Pons (tissue), 1 donor: ENCODE results near the gene SOX1.

ENCODE experiments used
- DNase-seq: peaks from one replicate; pipeline ENCODE4 v3.0.0-alpha.2; 2016; ENCODE audit warnings: low spot score

The SOX1 gene

GRCh38 chr13:112058941-112059340 is 8.0 kb upstream of the SOX1 start:
- no peak for DNase-seq

DNA sequence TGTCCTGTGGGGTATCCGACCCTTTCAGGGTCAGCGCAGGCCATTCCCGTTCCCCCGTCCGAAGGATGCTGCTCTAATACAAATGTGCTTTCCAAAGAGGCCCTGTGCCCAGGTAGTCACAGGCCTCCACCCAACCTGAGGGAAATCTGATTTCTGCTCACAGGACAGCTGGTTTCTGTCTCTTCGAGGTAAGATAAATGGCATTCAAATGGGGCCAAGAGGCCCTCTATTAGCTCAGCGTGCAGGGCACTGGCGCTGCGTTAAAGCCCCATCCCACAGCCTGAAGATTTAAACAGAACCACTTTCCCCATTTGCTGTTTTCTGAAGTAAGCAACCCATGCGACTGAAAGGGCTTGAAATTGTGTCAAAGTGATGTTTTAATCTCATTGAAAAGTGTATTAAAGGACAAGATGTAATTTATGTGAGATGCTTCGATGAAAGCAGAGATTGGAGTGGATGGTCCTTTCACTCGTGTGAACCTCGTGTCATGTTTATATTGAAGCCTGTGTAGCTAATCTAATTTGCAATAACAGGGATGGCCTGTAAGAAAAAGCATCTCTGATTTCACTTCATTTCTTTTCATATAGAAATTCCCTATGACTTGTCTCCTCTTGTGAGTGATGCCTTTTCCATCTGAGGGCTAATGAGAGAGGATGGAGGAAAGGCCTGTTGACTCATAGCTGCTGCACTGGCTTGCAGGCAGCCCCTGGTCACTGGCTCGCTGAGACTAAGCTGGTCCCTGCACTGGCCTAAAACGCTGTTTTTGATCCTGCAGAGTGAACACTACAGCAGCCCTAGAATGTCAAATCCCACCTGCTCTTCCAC is 7.3 kb upstream of the SOX1 start:
- no peak for DNase-seq

DNA sequence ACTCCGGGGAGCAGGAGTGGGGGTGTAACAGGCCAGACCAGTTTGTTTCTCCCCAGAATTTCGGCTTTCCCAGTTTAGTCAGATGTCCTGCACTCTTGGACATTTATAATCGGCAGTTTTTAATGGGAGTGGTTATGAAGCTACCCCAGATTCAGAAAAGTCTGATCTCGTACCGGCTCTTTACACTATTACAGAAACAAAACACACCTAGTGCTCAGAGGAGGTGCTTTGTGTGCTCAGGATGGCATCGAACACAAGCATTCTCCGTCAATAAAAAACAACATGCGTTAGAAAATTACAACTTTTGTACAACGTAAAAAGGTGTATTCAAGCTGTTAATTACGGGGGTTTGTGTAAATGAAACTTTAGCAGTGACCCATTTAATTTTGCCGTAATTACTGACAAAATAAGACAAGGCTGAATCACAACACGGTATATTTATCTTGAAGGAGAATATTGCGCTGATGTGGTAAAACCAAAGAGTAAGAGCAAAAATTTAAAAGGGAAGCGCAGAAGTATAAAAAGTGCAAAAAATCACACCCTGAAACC is 6.6 kb upstream of the SOX1 start:
- DNase-seq = no peak

- no peak for DNase-seq
Observed at GRCh38 chr13:112060899-112061366, 6.0 kb upstream of the SOX1 start.

DNA sequence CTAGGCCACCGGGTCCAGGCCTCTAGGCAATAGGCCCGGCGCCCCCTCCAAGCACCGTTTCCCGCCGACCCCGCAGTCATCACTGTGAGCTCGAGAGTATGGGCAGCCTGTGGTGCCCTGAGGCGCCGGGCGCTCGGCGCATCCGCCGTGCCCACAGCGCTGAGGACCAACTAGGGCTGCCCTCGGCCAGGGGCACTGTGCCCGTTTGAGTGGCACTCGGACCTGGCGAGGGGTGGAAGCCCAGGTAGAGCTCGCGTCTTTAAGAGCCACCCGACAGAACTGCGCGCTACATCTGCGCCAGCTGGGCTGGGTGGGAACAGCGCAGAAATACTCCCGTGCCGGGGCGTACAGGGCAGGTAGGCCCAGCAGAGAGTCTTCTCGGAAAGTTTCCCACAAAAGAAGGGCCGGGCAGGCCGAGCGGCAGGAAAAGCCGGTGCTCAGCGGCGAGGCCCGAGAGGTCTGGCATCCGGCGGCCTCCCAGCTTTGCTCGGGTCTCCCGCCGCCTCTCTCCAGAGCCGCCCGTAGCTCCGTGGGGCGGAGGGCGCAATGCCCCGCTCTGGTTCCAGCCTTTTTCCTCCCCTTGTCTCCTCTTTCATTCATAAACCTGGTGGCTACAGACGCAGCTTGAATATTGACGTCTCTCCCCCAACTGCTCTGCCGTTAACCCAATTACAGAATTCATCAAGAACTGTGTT is 5.4 kb upstream of the SOX1 start:
- DNase-seq = no peak

GRCh38 chr13:112062072-112062567 is 4.8 kb upstream of the SOX1 start:
- no peak for DNase-seq

DNA sequence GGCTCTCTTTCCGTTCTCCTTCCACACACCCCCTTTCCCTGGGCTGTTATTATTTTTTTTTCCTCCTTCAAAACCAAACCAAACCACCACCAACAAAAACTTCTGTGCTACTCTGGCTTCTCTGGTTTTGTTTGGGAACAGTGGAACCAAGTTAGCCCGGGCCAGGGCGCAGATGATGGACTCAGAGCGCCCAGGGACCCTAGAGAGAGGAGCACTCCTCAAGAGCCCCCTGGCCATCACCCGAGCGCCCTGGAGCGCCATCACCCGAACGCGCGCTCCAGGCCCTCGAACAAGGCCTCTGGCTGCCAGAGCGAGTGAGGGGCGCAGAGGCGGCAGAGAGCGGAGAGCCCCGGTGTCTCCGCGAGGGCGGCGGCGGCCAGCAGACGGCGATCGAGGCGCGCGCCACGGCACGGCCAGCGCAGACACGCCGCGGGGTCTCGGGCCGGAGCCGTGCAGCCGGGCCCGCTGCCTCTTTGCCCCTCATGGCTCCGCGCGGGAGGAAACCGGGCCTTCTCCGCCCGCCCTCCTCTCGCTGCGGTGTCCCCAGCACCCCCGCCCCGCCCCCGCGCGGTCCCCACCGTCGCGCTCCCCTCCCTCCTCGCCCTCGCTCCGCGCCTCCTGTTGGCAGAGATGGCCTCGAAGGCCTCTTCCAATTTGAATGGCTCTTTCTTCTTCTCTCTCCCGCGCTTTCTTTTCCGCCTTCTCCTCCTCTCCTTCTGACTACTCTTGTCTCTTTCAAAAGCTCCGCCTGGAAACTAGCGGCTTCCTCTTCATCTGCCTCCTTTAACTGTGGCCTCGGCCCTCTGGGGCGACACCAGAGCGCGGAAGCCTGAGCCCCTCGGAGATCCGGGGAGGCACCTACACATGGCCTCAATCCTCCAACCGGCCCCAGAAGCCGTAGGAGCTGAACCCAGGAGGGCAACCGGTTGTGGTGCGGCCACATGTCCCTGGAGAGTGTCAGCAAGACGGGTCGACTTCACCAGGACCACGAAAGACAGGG is 4.1 kb upstream of the SOX1 start:
- DNase-seq = no peak

DNA sequence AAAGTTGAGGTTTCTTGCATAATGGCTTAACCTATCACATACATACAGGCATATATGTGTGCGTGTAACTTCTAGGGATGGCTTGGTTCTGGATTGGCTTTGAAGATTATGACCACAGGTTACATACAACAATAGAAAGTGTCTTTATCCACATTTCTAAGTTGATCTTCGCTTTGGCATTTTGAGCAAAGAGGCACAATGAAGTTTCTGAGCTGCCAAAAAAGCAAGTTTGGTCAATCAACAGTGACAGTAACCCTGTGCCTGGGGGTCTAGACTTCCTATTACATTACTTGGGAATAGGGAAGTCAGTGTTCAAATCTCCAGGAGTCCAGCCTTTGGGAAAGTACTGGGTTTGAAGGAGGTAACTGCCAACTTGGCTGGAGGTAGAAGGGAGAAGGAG is 3.1 kb upstream of the SOX1 start:
- DNase-seq = no peak

- DNase-seq = no peak
Observed at GRCh38 chr13:112064222-112064621, 2.7 kb upstream of the SOX1 start.

- no peak for DNase-seq
Observed at GRCh38 chr13:112065521-112065866, 1.5 kb upstream of the SOX1 start.

DNA sequence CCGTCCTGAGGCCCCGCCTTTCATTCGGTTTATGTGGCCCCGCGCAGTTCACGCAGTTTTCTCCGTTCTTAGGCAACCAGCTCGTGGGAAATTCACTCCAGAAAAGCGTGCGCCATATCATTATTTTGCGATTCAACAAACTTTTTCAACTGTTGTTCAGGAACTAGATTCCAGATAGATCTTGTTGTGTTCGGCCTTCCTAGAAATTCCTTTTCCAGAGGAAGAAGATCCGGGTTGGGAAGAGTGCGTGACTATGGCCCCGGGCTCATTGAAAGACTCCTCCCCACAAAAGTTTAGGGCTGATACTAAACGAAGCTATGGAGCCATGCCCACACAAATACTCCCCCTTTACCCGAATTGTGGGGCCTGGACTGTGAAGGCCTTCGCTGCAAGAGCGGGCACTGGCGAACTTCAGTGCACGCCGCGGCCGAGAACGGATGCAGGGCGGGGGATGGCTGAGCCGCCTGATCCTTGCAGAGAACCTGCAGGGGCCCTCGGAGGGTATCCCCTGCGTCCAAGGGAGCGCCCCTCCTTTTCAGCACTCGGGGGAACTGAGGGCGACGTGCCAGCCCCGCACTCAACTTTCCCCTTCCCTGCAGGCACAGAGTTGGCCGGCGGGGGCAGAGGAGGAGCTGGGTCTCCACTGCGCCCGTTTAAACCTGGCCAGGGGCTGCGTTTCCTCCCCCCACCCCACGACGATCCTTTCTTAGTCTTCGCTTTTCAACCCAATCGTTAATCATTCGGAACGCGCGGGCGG is 904 bp upstream of the SOX1 start:
- DNase-seq = no peak

DNA sequence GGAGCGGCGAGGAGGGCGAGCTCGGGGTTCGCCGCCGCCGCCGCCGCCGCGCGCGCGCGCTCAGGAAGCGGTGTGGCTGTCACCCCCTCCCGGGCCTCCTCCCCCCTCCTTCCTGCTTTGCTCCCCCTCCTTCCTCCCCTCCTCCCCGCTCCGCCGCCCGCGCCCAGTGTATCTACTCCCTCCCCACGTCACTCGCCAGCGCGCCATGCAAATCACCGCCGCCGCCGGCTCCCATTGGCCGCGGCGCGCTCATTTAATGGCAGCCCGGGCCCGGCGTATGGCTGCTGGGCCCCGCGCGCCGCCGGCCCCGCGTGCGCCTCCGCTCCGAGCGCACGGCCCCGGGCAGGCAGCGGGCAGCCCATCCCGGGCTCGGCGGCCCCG is 335 bp upstream of the SOX1 start:
- DNase-seq = peak; percentile 63

- DNase-seq = no peak
Observed at GRCh38 chr13:112067871-112068539, 1.1 kb downstream of the SOX1 start.

GRCh38 chr13:112068540-112069060 is 1.7 kb downstream of the SOX1 start:
- DNase-seq = no peak

- DNase-seq = no peak
Observed at GRCh38 chr13:112069061-112069844, 2.3 kb downstream of the SOX1 start.

- no peak for DNase-seq
Observed at GRCh38 chr13:112069845-112070251, 2.9 kb downstream of the SOX1 start.

- DNase-seq = no peak
Observed at GRCh38 chr13:112071102-112071722, 4.3 kb downstream of the SOX1 start.

GRCh38 chr13:112071723-112072533 is 5.0 kb downstream of the SOX1 start:
- DNase-seq = no peak
